ENCODE measurements around the gene MYL12B. TPM values are rescaled to one million over a fixed set of nuclear protein-coding genes. Genes with fewer than 3 reads are reported as not detected.
"Not testable (repeated sequence)": the region's sequence is repeated elsewhere in the genome, so short reads cannot be mapped to it uniquely, and the experiment has no call there.

Gene MYL12B
- total RNA-seq, 2 experiments from 2014 or later, result 313 to 322 TPM

- not testable (repeated sequence) for H3K27ac Mint-ChIP-seq; H3K4me3 Mint-ChIP-seq; H3K9me3 Mint-ChIP-seq (ENCODE audit: low read depth); DNase-seq; H3K27me3 Mint-ChIP-seq; ATAC-seq; H3K4me1 Mint-ChIP-seq
- H3K36me3 Mint-ChIP-seq, result peaks cover 45% of the 10 kb centered on the region
- CTCF ChIA-PET, result interaction anchor here (0.5 to 1.0 kb wide), 2 partner anchors 262 to 324 kb away, joined by 4 to 5 read pairs; no protein-coding TSS in a partner anchor
Observed at GRCh38 chr18:3277643-3278213, 15.8 kb downstream of the MYL12B start.

DNA sequence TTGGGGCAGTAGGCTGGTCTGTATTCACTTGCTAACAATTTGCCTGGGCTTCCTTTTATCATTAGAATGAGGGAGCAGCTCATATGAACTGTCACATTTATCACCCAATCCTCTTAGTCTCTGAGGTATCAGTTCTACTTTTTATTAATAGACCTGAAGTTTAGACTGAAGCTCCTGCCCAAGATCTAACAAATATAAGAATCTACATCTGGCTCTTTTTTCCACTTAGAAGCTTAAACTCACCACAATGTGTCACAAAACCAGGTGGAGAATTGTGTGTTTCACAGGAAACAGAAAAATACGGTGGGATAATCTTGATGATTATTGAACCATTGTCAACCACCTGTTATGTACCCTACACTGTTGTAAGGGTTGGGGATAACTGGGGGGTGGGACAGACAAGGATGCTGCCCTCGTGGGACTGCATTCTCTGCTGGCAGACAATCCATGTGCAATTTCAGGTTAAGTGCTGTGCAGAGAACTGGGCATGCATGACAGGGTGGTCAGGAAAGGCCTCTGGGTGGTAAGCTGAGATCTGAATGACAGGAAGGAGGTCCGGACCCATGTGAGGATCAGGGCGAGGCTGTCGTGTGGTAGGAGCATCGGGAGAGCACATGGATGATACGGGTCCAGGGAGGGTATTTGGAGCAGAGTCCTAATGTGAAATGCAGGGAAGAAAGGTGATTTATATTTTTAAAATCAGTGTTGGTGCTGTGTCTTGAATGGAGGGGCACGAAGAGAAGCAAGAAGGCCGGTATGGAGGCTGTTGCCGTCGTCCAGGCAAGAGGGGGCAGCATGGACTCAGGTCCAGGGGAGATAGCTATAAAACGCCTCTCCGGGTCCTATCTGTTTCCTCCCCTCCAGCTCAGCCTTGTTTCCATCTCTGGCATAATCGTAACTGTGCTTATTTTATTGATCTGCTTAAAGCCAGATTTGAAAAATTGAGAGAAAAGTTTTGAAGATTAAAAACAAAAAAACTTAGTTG is 17.6 kb downstream of the MYL12B start:
- Mint-ChIP-seq H3K4me3 (no peak overlapping the region), H3K27ac (no peak overlapping the region), H3K9me3 (ENCODE audit: low read depth) (no peaks in the 10 kb centered on the region), H3K4me1 (peaks cover 4% of the 10 kb centered on the region), H3K36me3 (peaks cover 32% of the 10 kb centered on the region), H3K27me3 (peaks cover 2% of the 10 kb centered on the region)
- no peak for ATAC-seq
- CTCF ChIA-PET, result interaction anchor here (0.6 to 1.8 kb wide), 5 partner anchors 13 to 386 kb away, joined by 4 to 11 read pairs (median 4); no protein-coding TSS in a partner anchor
- DNase-seq, result no peak

GRCh38 chr18:3281456-3282400 is 19.8 kb downstream of the MYL12B start:
- Mint-ChIP-seq H3K4me1 (no peaks in the 10 kb centered on the region), H3K36me3 (peaks cover 18% of the 10 kb centered on the region), H3K27ac (no peak overlapping the region), H3K27me3 (peaks cover 2% of the 10 kb centered on the region), H3K9me3 (ENCODE audit: low read depth) (no peaks in the 10 kb centered on the region), H3K4me3 (no peak overlapping the region)
- CTCF ChIA-PET, result interaction anchor here (0.6 to 3.4 kb wide), 17 partner anchors 16 to 695 kb away, joined by 3 to 37 read pairs (median 4); no protein-coding TSS in a partner anchor
- ATAC-seq (peak; percentile 87), DNase-seq (no peak)

- Mint-ChIP-seq H3K27me3 (peaks cover 2% of the 10 kb centered on the region), H3K9me3 (ENCODE audit: low read depth) (no peaks in the 10 kb centered on the region), H3K36me3 (peaks cover 6% of the 10 kb centered on the region), H3K4me3 (no peak overlapping the region), H3K4me1 (no peaks in the 10 kb centered on the region), H3K27ac (no peak overlapping the region)
- ATAC-seq (no peak), DNase-seq (no peak)
- CTCF ChIA-PET, result interaction anchor here (0.8 to 3.4 kb wide), 8 partner anchors 14 to 383 kb away, joined by 3 to 37 read pairs (median 6); no protein-coding TSS in a partner anchor
Observed at GRCh38 chr18:3283253-3283863, 21.4 kb downstream of the MYL12B start.

DNA sequence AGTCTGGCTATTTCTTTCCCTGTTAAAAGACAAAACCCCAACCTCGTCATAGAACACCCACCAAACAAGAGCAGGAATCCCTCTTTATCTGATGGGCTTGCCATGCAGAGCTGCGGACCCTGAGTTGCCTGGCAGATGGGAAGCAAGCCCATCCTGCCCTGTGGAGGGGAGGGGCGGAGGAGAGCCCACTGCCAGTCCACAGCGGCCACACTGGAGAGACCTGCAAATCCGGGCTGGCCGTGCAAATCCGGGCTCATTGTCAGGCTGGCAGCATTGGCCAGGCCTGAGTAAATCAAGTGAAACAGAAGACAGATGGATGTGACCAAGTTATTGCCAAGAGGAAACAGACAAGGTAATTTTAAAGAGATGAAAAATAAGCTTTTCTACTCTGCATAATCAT is 22.0 kb downstream of the MYL12B start:
- DNase-seq, result no peak
- Mint-ChIP-seq H3K27me3 (peaks cover 2% of the 10 kb centered on the region), H3K9me3 (ENCODE audit: low read depth) (no peaks in the 10 kb centered on the region), H3K4me3 (no peak overlapping the region), H3K27ac (no peak overlapping the region), H3K36me3 (peaks cover 2% of the 10 kb centered on the region), H3K4me1 (no peaks in the 10 kb centered on the region)
- CTCF ChIA-PET, result interaction anchor here (1.5 to 3.4 kb wide), 5 partner anchors 14 to 382 kb away, joined by 5 to 37 read pairs (median 13); no protein-coding TSS in a partner anchor
- no peak for ATAC-seq

DNA sequence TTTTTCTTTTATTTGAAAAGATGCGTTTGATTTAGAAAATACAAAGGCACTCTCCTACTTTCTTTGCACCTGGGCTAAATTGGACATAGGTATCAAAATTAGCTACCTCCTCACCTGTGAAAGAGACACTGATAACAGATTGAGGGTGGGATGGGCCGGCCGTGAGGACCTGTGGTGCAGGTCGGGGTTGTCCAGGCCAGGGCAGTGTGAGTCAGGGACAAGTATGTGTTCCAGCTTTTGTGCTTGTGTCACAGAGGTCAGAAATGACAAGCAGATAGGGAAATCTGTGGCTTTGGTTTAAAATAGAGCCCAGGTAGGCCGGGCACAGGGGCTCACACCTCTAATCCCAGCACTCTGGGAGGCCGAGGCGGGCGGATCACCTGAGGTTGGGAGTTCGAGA is 22.6 kb downstream of the MYL12B start:
- DNase-seq (no peak), ATAC-seq (no peak)
- Mint-ChIP-seq H3K9me3 (ENCODE audit: low read depth) (no peaks in the 10 kb centered on the region), H3K36me3 (no peaks in the 10 kb centered on the region), H3K27ac (no peak overlapping the region), H3K4me1 (no peaks in the 10 kb centered on the region), H3K27me3 (peaks cover 2% of the 10 kb centered on the region), H3K4me3 (no peak overlapping the region)
- CTCF ChIA-PET, result interaction anchor here (1.5 to 2.7 kb wide), 3 partner anchors 13 to 382 kb away, joined by 5 to 18 read pairs (median 10); no protein-coding TSS in a partner anchor

DNA sequence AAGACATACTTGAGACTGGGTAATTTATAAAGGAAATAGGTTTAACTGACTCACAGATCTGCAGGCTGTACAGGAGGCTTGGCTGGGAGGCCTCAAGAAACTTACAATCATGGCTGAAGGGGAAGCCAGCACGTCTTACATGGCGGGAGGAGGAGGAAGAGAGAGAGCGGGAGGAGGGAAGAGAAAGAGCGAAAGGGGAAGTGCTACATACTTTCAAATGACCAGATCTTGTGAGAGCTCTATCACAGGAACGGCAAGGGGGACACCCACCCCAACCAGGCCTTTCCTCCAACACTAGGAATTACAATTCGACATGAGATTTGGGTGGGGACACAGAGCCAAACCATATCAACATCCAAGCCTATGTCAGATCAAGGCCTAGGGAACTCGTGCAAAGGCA is 24.2 kb downstream of the MYL12B start:
- CTCF ChIA-PET, result interaction anchor here (1.7 to 2.7 kb wide), 2 partner anchors 11 to 380 kb away, joined by 8 to 18 read pairs; no protein-coding TSS in a partner anchor
- ATAC-seq, result no peak
- DNase-seq, result no peak
- Mint-ChIP-seq H3K4me3 (no peak overlapping the region), H3K36me3 (no peaks in the 10 kb centered on the region), H3K27me3 (peaks cover 6% of the 10 kb centered on the region), H3K27ac (no peak overlapping the region), H3K9me3 (ENCODE audit: low read depth) (peaks cover 4% of the 10 kb centered on the region), H3K4me1 (no peaks in the 10 kb centered on the region)

GRCh38 chr18:3293196-3293951 is 31.4 kb downstream of the MYL12B start:
- Mint-ChIP-seq H3K4me1 (peaks cover 13% of the 10 kb centered on the region), H3K27me3 (peaks cover 8% of the 10 kb centered on the region), H3K27ac (no peak overlapping the region), H3K9me3 (ENCODE audit: low read depth) (peaks cover 4% of the 10 kb centered on the region), H3K4me3 (no peak overlapping the region), H3K36me3 (no peaks in the 10 kb centered on the region)
- ATAC-seq (no peak), DNase-seq (no peak)
- CTCF ChIA-PET, result interaction anchor here (1.2 to 1.3 kb wide), 2 partner anchors 161 to 373 kb away, joined by 3 to 5 read pairs; no protein-coding TSS in a partner anchor

- Mint-ChIP-seq H3K36me3 (no peaks in the 10 kb centered on the region), H3K4me1 (peaks cover 13% of the 10 kb centered on the region), H3K27me3 (peaks cover 18% of the 10 kb centered on the region), H3K27ac (no peak overlapping the region), H3K9me3 (ENCODE audit: low read depth) (peaks cover 4% of the 10 kb centered on the region), H3K4me3 (no peak overlapping the region)
- no peak for DNase-seq
- CTCF ChIA-PET, result interaction anchor here (1.0 to 1.3 kb wide), 4 partner anchors 9 to 372 kb away, joined by 3 to 5 read pairs (median 4); no protein-coding TSS in a partner anchor
- no peak for ATAC-seq
Observed at GRCh38 chr18:3294435-3295080, 32.6 kb downstream of the MYL12B start.

- Mint-ChIP-seq H3K27ac (peak overlapping the region; percentile 74), H3K4me3 (peak overlapping the region; percentile 85), H3K27me3 (peaks cover 37% of the 10 kb centered on the region), H3K9me3 (ENCODE audit: low read depth) (no peaks in the 10 kb centered on the region), H3K4me1 (peaks cover 13% of the 10 kb centered on the region), H3K36me3 (no peaks in the 10 kb centered on the region)
- peak; percentile 98 for ATAC-seq
- CTCF ChIA-PET, result interaction anchor here (0.6 to 3.0 kb wide), 40 partner anchors 8 to 474 kb away, joined by 3 to 31 read pairs (median 5); no protein-coding TSS in a partner anchor
- DNase-seq, result peak; percentile 97
Observed at GRCh38 chr18:3297025-3297984, 35.4 kb downstream of the MYL12B start.

Measured in activated CD8-positive, alpha-beta memory T cell treated with anti-CD3 and anti-CD28 coated beads, Interleukin-2, amount 10 ng/mL, durations not matched to agents 7 days and 5 days (primary cell).